K562 (cell line): Measurements from ENCODE around the gene LGR6. TPM values are rescaled to one million over a fixed set of nuclear protein-coding genes. Genes with fewer than 3 reads are reported as not detected.

Experiments used
- ARID2 ChIP-seq: fragments of 450-650 bp; IDR thresholded peaks from 2 replicates; pipeline ENCODE4 v1.6.1; 2017; ENCODE audit warnings: antibody characterized with exemption, mild to moderate bottlenecking
- CAMTA2 ChIP-seq: fragments of 250-450 bp; sonication (Bioruptor Pico); conservative IDR thresholded peaks from 2 replicates; pipeline ENCODE4 v1.5.1; 2022
- CREB5 ChIP-seq: fragments of 250-450 bp; sonication (Bioruptor Pico); IDR thresholded peaks from 2 replicates; pipeline ENCODE4 v1.5.0; 2020; ENCODE audit warnings: mild to moderate bottlenecking
- KLF6 ChIP-seq: fragments of 250-450 bp; sonication (Bioruptor Pico); IDR thresholded peaks from 2 replicates; pipeline ENCODE4 v1.4.0; 2020; ENCODE audit warnings: mild to moderate bottlenecking, moderate library complexity, borderline replicate concordance
- MAFF ChIP-seq: IDR thresholded peaks from 2 replicates; pipeline ENCODE4 v1.6.1; 2012; ENCODE audit warnings: low read length, improper control_type of control experiment
- MYNN ChIP-seq, 2 experiments: sonication (generic); formaldehyde crosslinking in 1 of 2; IDR thresholded peaks; 2 replicates each; pipeline versions ENCODE4 v1.5.0 to v1.6.1; 2016 to 2020; ENCODE audit warnings: antibody characterized with exemption in 1 of 2, missing genetic modification reagents in 1 of 2
- NCOA6 ChIP-seq: fragments of 450-650 bp; IDR thresholded peaks from 2 replicates; pipeline ENCODE4 v1.6.1; 2017; ENCODE audit warnings: mild to moderate bottlenecking
- NFIC ChIP-seq: fragments of 450-650 bp; IDR thresholded peaks from 2 replicates; pipeline ENCODE4 v1.6.1; 2017; ENCODE audit warnings: mild to moderate bottlenecking, inconsistent platforms
- PATZ1 ChIP-seq: fragments of 250-450 bp; sonication (Bioruptor Pico); IDR thresholded peaks from 2 replicates; pipeline ENCODE4 v1.5.0; 2020; ENCODE audit warnings: mild to moderate bottlenecking, borderline replicate concordance
- RBM22 ChIP-seq: fragments of 200-400 bp; formaldehyde crosslinking; IDR thresholded peaks from 2 replicates; pipeline ENCODE4 v1.6.1; 2018; ENCODE audit warnings: low read length, low read depth; ENCODE audit not compliant: poor library complexity, severe bottlenecking
- SETDB1 ChIP-seq: IDR thresholded peaks from one replicate; pipeline ENCODE4 v1.6.1; 2012; ENCODE audit warnings: low read length, control low read depth, inconsistent platforms
- SMARCB1 ChIP-seq: IDR thresholded peaks from 2 replicates; pipeline ENCODE4 v1.6.1; 2011; ENCODE audit warnings: improper control_type of control experiment, low read depth; ENCODE audit not compliant: insufficient read length
- SP1 ChIP-seq: sonication (generic); formaldehyde crosslinking; IDR thresholded peaks from 2 replicates; pipeline ENCODE4 v1.8.1; 2022; ENCODE audit warnings: mild to moderate bottlenecking, missing genetic modification reagents
- TCF7L2 ChIP-seq: fragments of 150-350 bp; IDR thresholded peaks from 2 replicates; pipeline ENCODE4 v1.6.1; 2016; ENCODE audit warnings: low read depth, mild to moderate bottlenecking, low read length, moderate library complexity
- TFAP4 ChIP-seq: sonication (generic); formaldehyde crosslinking; IDR thresholded peaks from 2 replicates; pipeline ENCODE4 v1.8.0; 2022; ENCODE audit warnings: missing genetic modification reagents, mild to moderate bottlenecking, moderate library complexity, borderline replicate concordance
- ZBTB7A ChIP-seq: IDR thresholded peaks from 2 replicates; pipeline ENCODE4 v1.6.1; 2011; ENCODE audit warnings: low read depth, mild to moderate bottlenecking, low read length, moderate library complexity, borderline replicate concordance; ENCODE audit not compliant: control insufficient read depth
- ZFP91 ChIP-seq: sonication (generic); formaldehyde crosslinking; IDR thresholded peaks from 2 replicates; pipeline ENCODE4 v1.8.0; 2022; ENCODE audit warnings: mild to moderate bottlenecking, missing genetic modification reagents
- ZNF398 ChIP-seq: fragments of 250-450 bp; sonication (Bioruptor Pico); IDR thresholded peaks from 2 replicates; pipeline ENCODE4 v1.8.0; 2021; ENCODE audit warnings: moderate library complexity, mild to moderate bottlenecking, inconsistent platforms
- ZNF764 ChIP-seq: fragments of 250-450 bp; sonication (Bioruptor Pico); IDR thresholded peaks from 2 replicates; pipeline ENCODE4 v1.4.0; 2020; ENCODE audit warnings: low read depth, mild to moderate bottlenecking, moderate library complexity
- polyA plus RNA-seq, 8 experiments: library from polyadenylated mRNA; depleted of rRNA in 4 of 8; stranded (reverse) in 5 of 8; unstranded in 3 of 8; fragments of >200 nt; fragmentation: Nextera tagmentation in 2 of 8; fragmentation: Illumina TruSeq in 1 of 8; extraction: Ambion mirVana in 2 of 8; extraction: Trizol in 1 of 8; gene quantifications; 2 replicates each; pipeline versions ENCODE4 v1.2.1 to v1.2.3, GENCODE V29; 2011 to 2014; ENCODE audit warnings: inconsistent platforms in 1 of 8, missing spikeins in 1 of 8
- total RNA-seq, 7 experiments: library from RNA; depleted of rRNA in 6 of 7; stranded (reverse); fragments of >200 nt in 6 of 7; fragmentation: Illumina TruSeq in 2 of 7; extraction: Trizol in 2 of 7; gene quantifications; 2 replicates each; pipeline versions ENCODE4 v1.2.1 to v1.2.3, GENCODE V29; 2011 to 2021; ENCODE audit warnings: low replicate concordance in 1 of 7

LGR6 gene
- total and polyA plus RNA-seq, 9 of the 15 experiments (the other 6 are each of a cell fraction or from before 2014, with no cell fraction given), result 0.01 to 0.54 (median 0.17) TPM; not detected in 1

GRCh38 chr1:202158810-202159533 lies 34.6 kb upstream of the LGR6 start (continued):
- TF ChIP-seq ZFP91, result 0 out of 2 replicates have a peak, but pooled peaks have one; percentile 49
- 0 out of 2 replicates have a peak, but pooled peaks have one; percentile 8 for TF ChIP-seq PATZ1
- TF ChIP-seq ZBTB7A, result peak; percentile 87
- peak; percentile 85; the same call in 1 of the 2 replicates for TF ChIP-seq TFAP4 (CRISPR knock-in tag)
- TF ChIP-seq SMARCB1, result no peak
- 0 out of 2 replicates have a peak, but pooled peaks have one; percentile 35 for TF ChIP-seq ZNF764 (CRISPR knock-in tag)
- TF ChIP-seq MYNN (IDR thresholded peaks at IDR 0.05), result peak; percentile 49; the same call in 1 of the 2 replicates
- TF ChIP-seq MYNN (CRISPR knock-in tag; IDR thresholded peaks at IDR 0.05), result no peak
- no peak for TF ChIP-seq NCOA6
- no peak for TF ChIP-seq CAMTA2
- no peak; the same call in none of the 2 replicates for TF ChIP-seq SP1
- no peak for TF ChIP-seq SETDB1
- TF ChIP-seq RBM22, result no peak
- no peak for TF ChIP-seq CREB5 (CRISPR knock-in tag)
- TF ChIP-seq NFIC, result no peak
- TF ChIP-seq KLF6 (CRISPR knock-in tag), result no peak
- no peak for TF ChIP-seq ARID2
- no peak for TF ChIP-seq TCF7L2
- TF ChIP-seq MAFF, result no peak
- TF ChIP-seq ZNF398, result no peak
